Measurements from ENCODE around the gene HIPK2.

The HIPK2 gene

DNA sequence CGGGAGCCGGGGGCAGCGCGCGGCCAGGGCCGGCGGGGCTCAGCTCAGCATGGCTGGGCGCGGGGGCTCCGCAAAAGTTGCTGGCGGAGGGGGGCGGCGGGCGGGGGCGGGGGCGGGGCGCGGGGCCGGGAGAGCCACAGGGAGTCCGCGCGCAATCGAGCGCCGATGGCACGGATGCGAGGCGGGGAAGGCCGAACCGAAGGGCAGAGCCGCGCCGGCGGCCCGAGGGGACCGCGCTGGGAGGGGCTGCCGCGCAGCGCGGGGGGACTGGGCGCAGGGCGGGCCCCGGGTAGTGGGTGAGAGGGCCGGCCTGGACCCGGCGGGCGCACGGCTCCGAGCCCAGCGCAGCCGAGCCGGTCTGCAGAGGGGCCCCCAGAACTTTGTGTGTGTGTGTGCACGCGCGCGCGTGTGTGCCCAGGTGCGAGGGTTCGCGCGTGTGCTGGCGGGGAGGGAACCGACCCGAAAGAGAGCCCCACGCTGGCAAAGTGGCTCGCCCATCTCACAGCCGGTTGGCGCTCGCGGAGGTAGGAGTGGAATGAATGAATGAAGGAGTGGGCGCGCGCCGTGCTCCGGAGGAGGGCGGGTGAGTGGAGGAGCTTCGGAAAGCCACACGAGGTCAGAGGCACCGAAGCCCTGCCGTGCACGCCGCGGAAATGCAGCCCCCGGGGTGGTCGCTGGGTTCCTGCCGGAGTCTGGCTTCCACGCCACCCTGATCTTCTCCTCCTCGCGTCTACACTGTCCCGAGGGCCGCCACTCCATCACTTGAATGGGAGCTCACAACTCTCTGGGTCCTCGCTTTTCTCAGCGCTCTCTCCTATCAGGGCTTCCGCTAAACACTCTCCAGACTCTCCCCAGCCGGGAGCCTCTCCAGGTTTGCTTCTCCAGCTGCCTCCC is at the start of gene HIPK2:
Gene HIPK2, minus strand, starts transcription at position 51 of the 894 bp plus-strand sequence. CDS start 375 bp downstream, outside the sequence.
- peak; percentile 80 for DNase-seq

DNA sequence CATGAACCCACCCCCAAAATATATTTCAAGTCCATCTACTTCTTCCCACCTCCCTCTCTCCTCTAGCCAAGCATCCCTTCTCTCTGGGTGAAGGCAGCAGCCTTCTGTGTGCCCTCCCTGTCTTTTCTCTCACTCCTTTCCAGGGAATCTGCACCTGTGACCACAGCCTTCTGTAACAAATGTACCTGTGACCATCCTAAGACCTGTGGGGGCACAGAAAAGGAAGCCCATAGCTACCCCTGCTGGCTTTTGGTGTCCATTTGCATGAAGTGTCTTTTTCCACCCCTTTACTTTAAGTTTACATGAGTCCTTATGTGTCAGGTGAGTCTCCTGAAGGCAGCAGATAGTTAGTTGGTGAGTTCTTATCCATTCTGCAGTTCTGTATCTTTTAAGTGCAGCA is 49.2 kb upstream of the HIPK2 start:
- DNase-seq, result no peak

DNA sequence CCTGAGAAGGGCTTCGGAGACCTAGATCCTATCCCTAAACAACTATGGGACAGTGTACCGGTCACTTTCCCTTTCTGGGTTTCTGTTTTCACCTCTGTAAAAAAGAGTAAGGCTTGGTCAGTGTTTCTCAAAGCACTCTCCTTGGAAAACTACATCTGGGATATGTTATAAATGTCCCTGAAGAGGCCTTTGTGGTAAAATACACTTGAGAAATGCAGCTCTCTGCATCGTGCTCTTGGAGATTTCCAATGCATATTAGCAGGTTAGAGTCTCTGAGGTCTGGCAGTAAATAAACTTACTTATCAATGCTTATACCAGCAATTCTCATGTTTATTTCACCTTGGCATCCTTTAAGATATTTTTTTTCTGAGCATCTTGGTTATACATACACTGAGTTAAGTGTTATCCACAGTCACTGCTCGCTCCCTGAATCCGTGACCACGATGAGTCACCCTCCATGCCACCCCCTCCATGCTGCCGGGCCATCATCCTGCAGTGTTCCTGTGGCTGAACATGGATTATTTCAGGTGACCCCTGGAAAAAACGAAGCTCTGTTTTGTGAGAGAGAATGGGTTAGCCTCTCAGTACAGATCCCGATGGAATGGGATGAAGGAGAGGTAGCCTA is 48.0 kb upstream of the HIPK2 start:
- DNase-seq, result peak; percentile 56

DNA sequence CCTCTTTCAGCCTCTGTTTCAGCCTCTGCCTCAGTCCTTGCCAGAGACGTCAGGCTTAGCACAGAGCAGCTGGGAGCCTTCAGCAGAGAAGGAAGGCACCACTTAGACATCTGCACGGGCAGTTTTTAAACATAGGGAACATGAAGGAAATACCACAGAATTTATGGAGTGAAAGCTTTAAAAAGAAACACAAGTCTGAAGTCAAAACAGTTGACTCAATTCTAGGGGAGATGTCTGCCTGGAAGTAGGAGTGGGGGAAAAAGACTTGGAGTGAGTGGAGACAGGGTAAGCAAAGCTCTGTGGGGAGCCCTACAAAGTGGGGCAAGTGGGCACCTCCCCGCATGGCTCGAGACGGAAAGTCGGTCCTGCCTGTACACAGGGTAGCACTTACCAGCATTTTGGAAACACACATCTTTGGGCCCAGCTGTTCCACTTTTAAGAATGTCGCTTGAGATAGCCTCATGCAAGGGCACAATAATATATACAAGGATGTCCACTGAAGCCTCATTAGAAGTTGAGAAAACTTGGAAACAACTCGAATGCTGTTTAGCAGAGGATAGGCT is 46.2 kb upstream of the HIPK2 start:
- peak; percentile 9 for DNase-seq

DNA sequence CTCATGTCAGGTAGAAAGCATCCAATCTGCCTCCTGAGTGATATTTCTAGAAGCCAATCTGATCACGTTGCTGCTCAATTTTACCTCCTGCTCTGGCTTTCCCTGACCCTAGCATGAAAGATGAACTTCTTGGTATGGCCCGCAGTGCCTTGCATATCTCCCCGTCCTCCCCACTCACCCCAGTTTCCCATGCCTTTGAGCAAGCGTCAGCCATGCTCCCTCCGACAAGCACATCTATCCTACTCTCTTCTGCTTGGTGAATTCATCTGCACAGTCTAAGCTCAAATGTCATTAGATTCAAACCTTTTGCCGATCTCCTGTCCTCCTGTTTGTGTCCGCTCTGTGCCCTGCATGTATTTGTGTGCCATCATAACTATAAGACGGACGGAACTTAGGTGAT is 45.1 kb upstream of the HIPK2 start:
- DNase-seq, result no peak

DNA sequence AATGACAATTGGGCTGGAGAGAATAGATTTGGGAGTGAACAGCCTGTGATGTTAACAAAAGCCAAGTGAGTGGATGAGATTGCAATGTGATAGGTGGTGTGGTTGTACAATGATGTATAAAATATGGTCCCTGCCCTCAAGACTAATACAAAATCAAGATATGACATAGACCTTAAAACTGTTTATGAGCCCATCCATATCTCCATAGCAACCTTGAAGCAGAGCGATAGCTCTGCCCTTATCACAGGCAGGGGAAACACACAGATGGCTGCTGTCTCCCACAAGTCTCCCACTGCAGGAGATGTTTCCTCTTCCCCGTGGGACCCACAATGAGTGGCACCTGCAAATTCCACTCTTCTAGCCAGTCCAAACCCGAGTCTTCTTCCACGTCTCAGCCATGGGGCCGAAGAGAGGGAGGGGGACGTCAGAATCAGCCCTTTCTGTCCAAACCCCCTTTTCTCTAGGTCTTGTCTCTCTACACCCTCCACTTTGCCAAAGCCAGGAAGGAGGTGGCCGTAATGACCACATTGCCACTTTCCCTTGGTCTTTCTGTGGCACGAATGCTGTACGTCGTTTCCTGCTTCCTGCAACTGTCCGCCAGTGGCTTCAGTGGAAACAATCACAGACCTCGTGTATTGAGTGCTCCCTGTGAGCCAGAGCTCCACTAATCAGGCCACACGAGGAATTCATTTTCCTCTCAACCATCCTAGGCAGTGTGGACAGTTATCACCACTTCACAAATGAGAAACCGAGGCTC is 43.7 kb upstream of the HIPK2 start:
- DNase-seq, result no peak

DNA sequence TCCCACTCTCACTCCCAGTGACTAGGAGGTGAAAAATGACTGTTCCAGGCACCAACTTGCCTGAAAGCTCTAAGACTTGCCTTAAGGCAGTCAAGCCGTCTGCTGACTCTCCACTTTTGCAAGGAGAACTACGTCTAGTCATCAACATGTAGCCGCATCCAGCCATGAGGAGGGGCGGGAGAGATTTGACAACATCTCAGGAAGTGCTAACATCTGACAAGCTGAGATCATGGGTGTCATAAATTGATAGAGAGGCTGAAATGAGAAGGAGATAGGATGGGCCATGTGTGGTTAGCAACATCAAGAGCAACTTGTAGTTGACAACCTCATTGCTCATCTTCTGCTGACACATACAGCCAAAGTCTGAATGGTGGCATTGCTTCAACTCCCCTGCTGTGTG is 42.3 kb upstream of the HIPK2 start:
- no peak for DNase-seq

DNA sequence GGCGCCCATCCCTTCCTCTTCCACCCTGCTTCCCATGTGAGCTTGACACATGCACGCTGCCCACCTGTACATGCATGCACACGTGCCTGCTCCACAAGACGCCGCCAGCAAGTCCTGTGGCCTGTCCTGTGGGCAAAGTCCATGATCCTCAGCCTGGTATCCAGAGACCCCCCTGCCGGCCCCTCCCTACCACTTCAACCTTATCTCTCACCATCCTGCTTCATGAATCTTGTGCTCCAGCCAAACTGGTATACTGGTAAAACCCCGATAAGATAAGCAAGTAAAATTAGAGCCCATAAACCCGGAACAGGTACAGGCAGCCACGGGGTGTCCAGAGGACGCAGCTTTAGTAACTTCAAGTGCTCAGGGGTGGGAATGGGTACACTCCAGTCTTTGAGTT is 39.5 kb upstream of the HIPK2 start:
- no peak for DNase-seq

DNA sequence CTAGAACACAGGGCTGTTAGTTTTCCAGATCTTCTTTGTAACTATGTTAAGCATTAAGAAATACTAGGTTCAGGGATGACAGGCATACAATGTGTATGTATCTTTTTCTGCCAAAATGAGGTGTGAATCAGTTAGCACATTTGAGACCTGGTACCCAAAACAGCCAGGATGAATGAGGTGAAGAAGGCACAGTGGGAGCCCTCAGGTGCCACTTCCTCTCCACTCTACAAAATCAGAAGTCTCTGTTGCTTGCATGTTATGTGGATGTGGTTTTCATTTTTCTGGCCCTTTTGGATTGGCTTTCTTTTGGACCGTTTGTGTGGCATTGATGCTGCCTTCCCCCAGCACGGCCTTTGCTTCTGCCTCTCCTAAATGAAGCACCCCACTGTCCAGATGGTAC is 35.9 kb upstream of the HIPK2 start:
- no peak for DNase-seq

DNA sequence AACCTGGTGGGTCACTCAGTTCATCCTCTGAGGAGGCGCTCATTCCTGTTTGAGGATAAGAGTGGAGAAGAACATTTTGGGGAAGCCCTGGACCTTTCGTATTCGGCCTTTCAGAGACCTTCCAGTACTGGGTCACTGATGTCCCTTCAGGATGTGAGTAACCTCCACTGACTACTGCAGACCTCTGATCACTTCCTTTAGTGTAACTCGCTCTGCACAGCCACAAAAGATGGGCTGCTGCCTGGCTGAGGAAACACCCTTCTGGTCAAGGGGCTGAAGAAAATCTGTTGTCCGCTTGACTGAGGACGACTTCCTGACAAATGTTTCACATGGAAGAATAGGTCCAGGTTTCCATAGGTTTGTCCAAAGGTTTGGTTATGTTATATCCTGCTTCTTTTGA is 35.4 kb upstream of the HIPK2 start:
- DNase-seq, result no peak

DNA sequence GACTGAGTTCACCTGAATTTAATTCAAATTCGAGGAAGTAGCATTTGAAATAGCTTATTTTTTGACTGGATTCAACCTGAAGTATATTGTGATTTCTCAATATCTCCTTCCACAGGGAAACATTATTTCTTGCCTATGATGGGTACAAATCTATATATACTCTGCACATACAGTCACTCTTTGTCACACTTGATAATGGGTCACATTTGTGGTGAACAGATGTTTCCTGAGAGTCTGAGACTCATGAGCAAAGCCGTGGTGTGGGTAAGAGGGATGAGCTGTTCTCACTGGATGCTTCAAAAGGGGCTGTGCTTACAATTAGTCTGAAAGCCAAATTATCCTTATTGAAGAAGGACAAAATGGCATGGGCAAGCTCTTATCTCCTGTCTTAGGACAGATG is 33.3 kb upstream of the HIPK2 start:
- no peak for DNase-seq

DNA sequence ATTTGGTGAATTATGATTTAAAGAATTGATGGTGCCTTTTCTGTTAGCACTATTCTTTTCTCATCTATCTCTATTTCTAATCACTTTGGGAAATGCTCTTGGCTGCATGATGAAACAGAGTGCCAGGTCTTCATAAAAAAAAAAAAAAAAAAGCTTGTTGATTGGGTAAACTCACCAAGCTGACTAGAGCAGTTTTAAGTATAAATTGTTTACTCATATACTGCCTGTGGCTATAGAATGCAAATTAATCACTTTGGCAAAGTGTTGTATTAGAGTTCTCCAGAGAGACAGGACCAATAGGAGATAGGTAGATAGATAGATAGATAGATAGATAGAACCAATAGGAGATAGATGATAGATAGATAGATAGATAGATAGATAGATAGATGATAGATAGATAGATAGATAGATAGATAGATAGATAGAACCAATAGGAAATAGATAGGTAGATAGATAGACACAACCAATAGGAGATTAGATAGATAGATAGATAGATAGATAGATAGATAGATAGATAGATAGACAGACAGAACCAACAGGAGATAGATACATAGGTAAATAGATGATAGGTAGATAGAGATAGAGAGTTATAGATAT is 31.1 kb upstream of the HIPK2 start:
- no peak for DNase-seq

DNA sequence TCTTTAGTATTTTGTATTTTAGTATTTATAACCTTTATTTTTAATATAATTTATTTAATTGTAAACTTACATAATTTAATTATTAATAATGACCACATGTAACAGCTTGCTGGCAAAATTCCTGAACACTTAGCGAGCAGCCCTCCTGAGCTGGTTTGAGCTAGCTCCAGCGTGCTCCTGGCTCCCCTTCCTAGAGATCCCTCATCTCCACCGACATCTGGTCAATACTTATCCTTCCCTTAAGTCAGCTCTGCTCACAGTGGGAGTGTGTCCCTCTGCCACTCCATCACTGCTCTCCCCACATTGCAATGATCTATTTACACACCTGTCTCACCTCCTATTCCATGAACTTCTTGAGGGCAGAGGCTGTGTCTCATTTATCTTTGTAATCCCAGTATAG is 30.6 kb upstream of the HIPK2 start:
- no peak for DNase-seq

DNA sequence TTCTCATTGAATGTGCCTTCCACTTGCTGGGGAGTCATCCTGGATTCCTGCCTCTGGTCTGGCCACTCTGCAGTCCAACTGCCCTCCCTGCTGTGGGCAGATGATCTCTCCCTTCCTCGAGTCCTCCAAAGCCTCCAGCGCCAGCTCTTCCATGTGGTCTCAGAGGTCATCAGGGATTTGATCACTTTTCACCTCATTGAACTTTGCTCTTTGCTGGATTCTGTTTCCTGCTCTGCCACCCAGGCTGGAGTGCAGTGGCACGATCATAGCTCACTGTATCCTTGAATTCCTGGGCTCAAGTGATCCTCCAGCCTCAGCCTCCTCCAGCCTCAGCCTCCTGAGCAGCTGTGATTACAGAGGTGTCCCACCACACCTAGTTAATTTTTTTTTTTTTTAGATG is 29.2 kb upstream of the HIPK2 start:
- DNase-seq, result no peak

DNA sequence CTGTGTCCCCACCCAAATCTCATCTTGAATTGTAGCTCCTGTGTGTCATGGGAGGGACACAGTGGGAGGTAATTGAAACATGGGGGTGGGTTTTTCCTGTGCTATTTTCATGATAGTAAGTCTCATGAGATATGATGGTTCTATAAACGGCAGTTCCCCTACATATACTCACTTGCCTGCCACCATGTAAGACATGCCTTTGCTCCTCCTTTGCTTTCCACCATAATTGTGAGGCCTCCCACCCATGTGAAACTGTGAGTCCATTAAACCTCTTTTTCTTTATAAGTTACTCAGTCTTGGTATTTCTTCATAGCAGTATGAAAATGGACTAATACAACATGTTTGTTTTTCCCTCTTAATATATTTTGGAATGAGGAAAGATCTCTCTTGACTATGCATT is 26.8 kb upstream of the HIPK2 start:
- DNase-seq, result no peak

DNA sequence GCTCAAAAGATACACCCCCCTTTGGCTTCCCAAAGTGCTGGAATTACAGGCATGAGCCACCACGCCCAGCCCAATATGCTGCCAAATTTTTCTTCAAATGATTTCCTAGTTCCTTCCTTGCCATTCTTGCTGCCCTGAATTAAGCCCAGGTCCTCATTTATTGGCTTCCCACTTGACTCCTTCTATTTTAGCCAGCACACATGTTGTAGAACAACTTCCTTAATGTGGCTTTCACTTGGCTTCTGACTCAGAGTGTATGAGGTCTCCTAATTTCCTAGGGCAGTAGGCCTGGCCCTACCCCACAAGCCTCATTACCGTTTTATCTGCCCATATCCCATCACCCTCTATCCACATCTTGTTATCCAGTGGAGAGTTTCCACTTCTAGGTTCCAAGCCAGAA is 21.8 kb upstream of the HIPK2 start:
- no peak for DNase-seq

DNA sequence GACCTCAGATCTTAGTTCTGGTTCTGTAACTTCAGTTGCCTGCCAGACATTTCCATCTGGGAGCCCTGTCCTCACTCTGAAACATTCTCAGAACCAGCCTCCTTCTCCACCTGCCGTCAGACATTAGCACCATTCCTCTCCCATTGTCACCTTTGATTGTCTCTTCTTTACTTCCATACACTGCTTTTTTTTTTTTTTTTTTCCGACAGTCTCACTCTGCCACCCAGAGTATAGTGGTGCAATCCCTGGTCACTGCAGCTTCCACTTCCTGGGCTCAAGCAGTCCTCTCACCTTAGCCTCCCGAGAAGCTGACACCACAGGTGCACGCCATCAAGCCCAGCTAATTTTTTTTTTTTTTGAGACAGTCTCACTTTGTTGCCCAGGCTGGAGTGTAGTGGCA is 21.1 kb upstream of the HIPK2 start:
- no peak for DNase-seq

DNA sequence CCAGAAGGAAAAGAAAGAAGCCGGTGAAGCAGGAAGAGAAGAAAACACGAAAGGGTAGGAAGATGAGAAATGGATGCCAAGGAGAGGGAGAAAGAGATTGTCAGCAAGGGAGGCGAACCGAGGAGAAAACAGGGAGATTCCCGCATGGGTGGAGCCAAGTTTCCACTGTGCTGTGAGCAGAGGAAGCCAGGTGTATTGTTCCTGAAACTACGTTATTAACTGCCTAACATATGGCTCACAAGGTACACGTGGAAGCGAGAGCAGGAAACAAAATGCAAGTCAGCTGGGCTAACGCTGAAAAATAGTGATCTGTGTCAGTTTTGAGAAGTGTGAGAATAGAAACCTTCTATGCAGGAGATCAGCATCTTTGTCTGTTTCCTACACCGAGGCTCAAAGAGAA is 20.4 kb upstream of the HIPK2 start:
- no peak for DNase-seq

DNA sequence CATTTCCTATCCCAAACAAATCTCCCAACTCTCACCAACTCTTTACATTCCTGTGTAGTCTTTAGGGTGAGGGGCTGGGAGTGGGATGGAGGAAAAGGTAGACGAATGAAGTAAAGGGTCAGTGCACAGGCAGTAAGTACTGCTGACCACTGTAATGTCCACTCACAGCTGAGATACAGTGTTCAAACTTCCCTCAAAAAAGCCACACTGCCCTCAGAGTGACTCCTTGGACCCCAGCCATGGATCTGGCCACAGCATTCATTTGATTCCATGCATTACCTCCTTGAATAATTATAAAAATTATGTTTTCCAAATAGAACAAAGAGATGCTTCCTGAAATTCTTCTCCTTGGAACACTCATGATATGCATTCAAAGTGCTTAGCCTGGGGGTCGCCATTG is 19.8 kb upstream of the HIPK2 start:
- no peak for DNase-seq

DNA sequence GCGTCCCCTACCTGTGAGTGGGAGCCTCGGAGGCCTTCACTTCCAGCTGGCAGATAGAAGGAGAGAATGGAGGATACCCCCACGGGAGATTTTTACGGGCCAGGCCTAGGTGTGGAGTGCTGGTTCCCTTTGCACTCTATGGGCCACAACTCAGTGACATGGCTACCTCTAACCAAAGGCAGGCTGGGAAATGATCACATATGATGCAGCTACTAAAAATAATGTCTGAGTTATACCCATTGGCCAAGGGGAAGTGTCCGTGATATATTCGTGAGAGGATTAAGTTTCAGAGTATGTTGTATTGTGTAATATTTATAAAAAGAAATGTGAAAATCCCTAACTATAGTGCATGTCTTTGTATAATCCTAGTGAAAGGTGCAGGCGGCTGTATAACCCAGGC is 13.5 kb upstream of the HIPK2 start:
- DNase-seq, result no peak

DNA sequence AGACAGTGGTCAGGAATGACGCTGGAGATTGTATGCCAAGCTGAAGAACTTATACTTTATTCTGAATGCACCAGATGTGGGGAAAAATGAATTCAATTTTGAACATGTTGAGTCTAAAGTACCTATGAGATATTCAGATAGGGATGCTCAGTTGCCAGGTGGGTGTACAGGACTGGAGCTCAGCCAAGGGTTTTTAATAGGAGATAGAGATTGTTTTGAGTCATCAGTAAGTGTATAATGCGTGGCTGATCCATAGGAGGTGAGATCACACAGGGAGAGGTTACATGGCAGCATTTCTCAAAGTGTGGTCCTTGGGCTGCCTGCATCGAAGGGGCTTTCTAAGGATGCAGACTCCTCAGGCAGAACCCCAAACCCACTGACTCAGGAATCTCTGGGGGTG is 6.8 kb upstream of the HIPK2 start:
- DNase-seq, result no peak

DNA sequence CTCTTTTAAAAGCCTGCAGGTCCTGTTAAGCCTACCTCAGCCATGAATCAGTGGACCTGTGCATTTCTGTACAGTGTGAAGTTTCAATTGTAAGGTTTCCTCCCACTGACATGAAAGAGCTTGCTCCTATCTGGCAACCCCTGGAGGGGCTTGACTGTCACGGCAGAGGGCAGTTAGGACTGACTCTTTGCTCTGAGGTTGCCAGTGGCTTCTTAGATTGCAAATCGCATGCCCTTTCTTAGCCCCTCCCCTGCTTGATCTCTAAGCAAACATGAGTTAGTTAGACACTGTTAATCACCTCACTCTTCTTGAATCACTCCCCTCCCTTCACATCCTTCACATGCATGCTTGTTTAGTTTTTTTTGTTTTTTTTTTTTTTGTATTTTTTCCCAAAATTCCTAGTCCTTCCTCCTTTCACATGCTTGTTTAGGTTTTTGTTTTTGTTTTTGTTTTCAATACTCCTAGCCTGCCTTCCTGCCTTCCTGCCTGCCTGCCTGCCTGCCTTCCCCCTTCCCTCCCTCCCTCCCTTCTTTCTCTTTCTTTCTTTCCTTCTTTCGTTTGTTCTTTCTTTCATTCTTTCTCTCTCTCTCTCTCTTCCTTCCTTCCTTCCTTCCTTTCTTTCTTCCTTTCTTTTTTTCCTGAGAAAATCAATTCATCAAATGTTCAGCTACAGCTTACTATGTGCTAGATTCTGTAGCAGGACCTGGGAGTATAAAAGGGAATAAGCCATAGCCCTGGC is 6.0 kb upstream of the HIPK2 start:
- no peak for DNase-seq
